Limb (tissue), 2 donors: ENCODE results near the gene MYH10.
A peak's percentile ranks its signal among the peaks of the same experiment; 100 is the strongest.
"Not testable (repeated sequence)": the region's sequence is repeated elsewhere in the genome, so short reads cannot be mapped to it uniquely, and the experiment has no call there.

ENCODE experiments used
- DNase-seq, 2 donors: peaks; one replicate each; pipeline ENCODE4 v3.0.0-alpha.2; 2016; ENCODE audit errors: extremely low spot score in 2 of 2

Gene MYH10

DNA sequence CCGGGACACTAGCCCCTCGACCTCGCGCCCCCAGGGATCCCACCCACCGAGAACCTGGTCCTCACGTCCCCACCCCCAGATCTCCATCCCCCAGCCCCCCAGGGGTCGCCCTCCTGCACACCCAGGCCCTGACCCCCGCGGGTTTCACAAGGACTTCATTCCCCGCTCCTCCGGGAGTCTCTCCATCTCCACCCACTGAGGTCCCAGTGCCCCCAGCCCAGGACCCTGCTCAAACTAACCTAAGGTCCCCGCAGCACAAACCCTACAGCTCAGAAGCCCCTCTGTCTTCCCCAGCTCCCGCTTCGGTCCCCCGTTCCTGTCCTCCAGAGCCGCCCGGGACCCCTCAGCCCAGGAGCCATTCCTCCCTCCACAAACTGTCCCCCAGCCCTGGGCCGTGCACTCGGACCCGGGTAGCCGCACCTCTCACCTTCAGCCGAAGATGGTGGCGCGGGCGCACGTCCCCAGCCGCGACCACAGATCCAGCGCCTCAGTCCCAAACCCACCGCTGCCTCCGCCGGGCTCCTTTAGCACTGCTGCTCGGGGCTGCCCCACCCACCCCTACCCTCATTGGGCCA, at the start of gene MYH10:
TSS of gene MYH10 (minus strand) at position 499 of the 575 bp plus-strand sequence. CDS start 7,479 bp downstream, outside the sequence.
- DNase-seq: no peak

DNA sequence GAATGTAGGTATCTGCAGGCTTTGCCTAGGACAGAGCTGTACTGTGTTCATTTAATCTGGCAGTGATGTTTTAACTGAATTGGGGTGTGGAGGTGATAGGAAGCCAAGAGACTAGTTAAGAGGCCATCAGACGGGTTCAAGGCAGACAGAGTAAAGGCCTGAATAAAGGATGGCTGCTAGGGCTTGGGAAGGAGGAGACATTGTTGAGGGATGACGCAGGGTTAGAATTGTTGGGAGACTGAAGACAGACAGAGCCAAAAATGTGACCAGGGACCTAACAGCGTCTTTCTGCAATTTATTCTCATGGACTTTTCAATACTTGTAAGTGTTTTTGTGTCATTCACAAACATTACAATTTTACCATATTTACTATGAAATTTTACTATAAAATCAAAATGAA, 48.6 kb upstream of the MYH10 start:
- no peak for DNase-seq

DNA sequence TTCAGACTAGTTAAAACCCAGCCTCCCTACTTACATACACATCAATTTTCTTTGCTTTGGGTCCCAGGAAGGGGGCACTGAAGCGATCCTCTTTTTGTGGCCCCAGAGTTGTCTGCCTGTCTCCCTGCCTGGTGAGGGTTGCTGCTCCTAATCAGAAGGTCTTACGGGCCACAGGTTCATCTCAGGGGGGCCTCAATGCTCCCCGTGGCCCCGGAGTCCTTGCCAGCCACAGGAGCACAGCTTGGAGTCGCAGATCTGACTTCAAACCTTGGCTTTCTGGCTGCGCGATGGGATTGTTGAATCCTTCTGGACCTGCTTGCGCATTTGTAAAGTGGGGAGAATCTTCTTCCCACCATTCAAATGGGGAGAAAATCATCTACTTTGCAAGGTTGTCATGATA, 44.8 kb upstream of the MYH10 start:
- DNase-seq: no peak

DNA sequence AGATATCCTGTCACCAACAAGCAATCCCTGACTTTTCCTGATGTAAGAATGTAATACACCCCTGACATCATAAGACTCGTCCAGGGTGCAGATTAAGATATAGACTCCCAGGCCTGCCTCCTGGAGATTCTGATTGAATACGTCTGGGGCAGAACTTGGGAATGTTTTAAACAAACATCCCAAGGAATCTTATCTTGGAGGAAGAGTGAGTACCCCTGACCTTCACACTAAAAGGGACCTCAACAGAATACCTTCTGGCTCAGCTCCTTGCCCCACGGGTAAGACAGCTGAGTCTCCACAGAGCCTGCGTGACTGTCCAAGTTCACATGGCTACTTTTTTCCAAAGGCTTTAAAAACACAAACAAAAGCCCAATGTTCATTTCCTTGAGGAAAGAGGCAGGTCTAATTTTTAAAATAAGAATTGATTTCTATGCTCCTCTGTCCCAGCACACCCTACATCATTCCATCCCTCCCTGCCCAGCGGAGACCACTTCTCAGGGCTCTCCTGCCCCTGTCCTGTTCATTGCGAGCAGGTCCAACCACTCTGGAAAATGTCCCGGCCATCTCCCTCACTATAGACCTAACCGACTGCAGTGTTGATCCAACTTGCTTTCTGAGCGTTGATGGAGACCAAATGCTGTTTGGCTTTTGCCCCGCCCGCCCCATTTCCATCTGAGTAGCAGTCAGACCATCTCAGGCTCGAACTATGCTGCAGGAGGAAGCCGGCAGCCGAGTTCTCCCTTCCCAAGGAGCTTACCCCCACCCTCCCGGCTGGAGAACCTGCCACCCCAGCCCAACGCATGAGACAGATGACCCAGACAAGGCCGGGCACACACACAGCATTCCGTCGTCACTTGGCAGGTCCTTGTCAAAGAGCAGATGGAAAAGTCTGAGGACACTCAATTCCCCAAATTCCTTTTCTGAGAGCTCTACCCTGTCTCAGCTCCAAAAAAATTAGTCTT, 44.1 kb upstream of the MYH10 start:
- peak in 1 of 2 donors; percentile 62 for DNase-seq

DNA sequence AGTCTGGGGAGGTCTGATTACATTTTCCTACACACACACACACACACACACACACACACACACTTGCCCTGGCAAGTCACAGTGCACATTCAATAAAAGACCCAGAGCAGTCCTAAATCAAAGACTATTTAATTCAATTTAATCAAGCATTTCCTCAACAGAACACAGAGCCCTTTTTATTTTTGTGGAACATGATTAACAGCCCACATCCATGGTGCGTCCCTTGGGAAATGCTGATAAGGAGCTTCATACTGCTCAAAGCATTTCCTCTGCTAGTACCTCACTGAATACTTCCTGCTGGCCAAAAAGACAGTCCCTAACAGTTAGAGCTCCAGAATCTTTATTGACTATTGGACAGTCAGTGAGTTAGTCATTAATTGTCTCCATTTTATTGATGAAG, 43.1 kb upstream of the MYH10 start:
- DNase-seq: no peak

DNA sequence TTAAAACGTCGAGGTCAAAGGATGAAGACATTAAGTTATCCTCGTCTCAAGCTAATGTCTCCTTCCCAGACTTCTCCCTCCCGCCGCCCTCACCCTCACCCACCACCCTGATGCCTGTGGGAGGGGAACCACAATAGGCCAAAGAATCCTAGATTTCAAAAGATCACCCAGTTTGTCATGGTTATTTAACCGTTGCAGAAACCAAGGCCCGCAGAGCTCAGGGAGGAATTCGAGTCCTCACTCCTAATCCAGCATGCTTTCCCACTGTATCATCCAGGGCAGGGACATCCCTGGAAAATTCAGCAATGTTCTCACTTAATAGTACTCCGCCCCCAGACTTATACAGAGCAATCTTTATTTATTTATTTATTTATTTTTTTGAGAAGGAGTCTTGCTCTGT, 41.8 kb upstream of the MYH10 start:
- DNase-seq: no peak

DNA sequence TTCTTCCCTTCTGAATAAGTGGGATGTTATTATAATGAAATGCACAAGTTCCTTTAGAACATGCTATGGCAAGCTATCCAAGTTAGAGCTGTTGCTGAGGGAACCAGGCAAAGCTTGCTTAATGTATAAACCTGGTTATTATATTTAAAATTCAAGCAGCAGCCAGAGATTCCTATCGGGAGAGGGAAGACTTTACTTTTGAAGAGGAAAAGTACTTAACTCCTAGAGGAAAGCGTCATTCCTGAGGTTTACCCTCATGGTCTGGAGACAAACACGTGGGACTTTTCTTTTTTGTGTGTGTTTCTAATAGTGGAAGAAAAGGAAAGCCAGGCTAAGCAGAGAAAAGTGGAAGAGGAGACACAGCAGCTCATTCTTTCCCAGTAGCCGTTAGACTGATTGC, 39.9 kb upstream of the MYH10 start:
- DNase-seq: peak in 1 of 2 donors; percentile 79

DNA sequence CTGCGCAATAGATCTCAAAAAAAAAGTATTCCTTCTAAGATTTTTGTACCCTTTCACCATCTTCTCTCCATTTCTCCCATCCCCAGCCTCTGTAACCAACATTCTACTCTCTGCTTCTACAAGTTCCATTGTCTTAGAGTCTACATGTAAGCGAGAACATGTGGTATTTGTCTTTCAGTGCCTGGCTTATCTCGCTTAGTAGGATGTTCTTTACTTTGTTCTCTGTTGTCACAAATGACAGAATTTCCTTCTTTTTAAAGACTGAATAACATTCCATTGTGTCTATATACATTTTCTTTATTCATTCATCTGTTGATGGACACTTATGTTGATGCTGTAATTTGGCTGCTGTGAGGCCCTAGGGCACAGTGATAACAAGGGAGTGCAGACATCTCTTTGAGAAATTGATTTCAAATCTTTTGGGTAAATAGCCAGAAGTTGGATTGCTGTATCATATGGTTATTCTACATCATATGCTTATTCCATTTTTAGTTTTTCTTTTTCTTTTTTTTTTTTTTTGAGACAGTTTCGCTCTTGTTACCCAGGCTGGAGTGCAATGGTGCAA, 37.7 kb upstream of the MYH10 start:
- DNase-seq: no peak

DNA sequence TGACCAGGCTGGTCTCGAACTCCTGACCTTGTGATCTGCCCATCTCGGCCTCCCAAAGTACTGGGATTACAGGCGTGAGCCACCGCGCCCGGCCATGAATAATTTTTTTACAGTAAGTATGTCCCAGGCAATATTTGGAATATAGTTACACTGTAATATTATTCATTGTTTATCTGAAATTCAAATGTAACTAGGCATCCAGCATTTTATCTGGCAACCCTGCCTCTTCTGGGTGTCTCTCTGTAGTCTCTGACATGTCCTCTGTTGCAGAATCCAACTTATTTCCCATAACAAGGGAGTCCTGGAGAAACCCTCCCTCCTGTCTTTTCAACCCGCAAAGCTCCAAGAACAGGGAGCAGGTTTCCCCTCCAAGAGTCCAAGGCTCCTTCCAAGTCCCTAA, 36.9 kb upstream of the MYH10 start:
- DNase-seq: no peak

DNA sequence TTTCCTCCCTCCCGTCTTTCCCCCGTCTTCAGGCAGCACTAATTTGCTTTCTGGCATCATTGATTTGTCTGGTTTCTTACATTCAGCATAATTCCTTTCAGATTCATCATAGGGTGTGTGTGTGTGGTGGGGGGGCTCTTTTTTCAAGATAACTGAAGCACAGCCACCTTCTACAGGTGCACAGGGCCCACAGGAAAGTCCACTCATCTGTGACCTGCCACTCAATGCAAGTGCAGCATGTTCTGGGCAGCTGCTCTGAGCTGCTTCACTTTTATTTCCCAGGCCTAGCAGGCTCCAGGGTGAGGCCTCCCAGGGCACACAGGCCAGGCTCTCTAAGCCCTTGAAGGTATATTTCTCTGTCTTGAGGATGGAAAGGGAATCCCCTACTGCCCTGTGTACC, 35.2 kb upstream of the MYH10 start:
- no peak for DNase-seq

DNA sequence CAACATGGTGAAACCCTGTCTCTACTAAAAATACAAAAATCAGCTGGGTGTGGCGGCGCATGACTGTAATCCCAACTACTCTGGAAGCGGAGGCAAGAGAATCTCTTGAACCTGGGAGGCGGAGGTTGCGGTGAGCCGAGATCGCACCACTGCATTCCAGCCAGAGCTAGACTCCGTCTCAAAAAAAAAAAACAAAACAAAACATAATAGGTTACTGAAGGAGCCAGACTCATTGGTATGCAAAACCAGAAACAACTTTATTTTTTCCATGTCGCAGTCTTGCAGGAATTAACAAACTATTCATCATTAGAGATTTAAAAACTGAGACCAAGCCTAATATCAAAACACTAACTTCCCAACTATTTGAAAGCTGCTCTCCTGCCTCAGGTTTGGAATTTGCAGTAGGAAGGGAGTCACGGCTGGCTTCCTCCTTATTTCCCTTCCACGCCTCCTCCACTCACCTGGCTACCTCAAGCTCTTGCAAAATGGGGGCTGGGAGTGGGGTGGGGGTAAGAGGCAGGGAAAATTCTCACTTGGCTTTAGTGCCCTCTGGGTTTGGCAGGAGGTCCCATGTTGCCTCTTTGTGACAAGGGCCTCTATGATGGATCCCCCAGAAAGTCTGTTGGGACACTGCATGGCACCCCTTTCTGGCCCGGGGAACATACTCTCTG, 34.1 kb upstream of the MYH10 start:
- DNase-seq: no peak

DNA sequence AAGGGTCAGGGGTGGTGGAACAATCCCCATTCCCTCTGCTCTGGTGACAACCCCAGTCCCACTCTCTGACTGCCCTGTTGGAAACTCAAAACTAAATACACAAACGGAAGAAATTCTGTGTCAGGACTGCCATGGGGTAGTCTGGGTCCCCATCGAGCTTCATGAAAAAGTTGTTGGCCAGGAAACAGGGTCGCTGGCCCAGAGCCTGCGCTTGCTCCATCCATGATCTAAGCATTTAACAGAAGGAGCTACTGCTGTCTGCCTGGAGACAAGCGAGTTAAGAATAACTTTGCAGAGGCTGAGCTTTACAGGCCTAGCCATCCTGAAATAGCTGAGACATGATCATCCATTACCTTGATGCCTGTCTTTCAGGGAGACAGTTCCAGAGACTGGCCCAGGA, 32.4 kb upstream of the MYH10 start:
- DNase-seq: no peak

DNA sequence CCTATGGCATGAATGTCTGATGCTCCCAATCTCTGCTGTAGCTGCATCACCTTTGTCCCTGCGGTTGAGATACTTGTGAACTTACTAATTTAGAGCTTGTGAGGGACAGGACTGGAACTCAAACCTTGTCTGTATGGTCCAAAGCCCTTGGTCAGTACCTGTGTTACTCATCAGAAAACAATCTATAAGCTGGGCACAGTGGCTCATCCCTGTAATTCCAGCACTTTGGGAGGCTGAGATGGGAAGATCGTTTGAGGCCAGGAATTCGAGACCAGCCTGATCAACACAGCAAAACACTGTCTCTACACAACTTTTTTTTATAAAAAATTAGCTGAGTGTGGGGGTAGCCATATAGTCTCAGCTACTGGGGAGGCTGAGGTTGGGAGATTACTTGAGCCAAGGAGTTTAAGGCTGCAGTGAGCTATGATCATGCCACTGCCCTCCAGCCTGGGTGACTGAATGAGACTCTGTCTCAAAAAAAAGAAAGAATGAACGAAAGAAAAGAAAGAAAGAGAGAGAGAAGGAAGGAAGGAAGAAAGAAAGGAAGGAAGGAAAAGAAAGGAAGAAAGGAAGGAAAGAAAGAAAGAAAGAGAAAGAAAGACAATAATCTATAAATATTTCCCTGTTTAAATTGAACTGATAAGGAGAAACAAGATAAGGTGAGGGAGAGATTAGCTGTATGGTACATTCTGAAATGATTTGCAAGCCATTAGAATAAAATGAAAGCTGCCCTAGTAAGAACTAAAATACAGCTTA, 31.7 kb upstream of the MYH10 start:
- no peak for DNase-seq

DNA sequence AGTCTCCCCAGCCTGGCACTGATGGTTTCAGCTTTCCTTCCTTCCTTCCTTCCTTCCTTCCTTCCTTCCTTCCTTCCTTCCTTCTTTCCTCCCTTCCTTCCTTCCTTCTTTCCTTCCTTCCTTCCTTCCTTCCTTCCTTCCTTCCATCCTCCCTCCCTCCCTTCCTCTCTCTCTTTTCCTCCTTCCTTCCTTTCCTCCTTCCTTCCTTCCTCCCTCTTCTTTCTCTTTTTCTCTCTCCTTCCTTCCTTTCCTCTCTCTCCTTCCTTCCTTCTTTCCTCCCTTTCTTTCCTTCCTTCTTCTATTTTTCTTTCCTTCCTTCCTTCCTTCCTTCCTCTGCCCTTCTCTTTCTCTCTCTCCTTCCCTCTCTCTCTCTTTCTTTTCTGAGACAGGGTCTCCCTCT, 30.2 kb upstream of the MYH10 start:
- DNase-seq: not testable (repeated sequence)

DNA sequence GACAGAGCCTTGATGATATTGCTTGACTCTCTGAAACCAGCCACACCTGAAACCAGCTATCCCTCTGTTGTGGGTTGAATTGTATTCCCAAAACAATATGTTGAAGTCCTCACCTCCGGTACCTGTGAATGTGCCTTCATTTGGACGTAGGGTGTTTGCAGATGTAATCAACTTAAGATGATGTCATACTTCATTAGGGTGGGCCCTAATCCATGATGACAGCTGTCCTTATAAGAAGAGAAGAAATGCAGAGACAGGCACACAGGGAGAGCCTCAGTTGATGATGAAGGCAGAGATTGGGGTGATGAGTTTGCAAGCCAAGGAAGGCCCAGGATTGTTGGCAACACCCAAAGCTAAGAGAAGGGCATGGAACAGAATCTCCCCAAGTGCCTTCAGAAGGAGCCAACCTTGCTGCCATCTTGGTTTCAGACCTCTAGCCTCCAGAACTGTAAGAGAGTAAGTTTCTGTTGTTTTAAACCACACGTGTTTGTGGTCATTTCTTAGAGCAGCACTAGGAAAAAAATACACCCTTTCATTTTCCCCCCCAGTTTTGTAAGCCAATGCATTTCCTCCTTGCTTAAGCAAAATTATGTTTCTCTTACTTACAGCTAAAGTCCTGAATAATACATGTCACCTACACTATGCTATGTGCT, 29.4 kb upstream of the MYH10 start:
- no peak for DNase-seq

DNA sequence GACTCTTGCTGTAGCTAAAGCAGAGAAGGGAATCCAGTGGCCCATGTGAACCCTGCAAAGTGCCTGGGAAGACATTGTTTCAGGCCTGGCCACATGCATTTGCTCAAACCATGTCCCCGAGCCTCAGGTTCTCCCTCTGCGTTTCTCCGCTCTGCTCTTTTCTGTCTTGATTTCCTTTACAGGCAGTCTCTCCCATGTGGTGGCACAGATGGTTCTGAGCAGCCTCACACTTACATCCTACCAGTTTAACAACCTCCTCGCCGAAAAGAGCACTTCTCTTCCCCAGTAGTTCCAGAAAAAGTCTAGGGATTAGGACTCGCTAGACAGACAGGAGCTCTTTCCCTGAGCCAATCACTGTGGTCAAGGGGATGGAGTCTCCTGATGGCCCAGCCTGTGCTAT, 28.3 kb upstream of the MYH10 start:
- no peak for DNase-seq

DNA sequence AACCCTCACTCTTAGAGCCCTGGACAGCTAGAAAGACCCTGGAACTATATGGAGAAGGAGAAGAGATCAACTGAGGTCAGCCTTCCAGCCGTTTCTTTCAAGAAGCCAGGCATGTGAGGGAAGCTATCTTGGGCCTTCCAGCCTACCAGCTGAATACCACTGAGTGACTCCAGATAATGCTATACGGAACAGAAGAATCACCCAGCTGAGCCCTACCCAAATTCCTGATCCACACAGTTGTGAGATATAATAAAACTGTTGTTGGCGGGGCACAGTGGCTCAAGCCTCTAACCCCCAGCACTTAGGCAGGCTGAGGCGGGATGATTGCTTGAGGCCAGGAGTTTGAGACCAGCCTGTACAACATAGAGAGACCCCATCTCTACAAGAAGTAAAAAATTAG, 26.2 kb upstream of the MYH10 start:
- DNase-seq: no peak

DNA sequence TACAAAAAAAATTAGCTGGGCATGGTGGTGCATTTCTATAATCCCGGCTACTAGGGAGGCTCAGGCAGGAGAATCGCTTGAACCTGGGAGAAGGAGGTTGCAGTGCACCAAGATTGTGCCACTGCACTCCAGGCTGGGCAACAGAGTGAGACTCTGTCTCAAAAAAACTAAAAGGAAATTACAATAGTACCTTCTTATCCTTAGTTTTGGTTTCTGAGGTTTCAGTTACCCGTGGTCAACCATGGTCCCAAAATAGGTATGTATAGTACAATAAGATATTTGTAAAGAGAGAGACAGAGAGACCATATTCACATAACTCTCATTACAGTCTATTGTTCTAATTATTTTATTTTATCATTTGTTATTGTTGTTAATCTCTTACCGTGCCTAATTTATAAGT, 24.3 kb upstream of the MYH10 start:
- DNase-seq: no peak

DNA sequence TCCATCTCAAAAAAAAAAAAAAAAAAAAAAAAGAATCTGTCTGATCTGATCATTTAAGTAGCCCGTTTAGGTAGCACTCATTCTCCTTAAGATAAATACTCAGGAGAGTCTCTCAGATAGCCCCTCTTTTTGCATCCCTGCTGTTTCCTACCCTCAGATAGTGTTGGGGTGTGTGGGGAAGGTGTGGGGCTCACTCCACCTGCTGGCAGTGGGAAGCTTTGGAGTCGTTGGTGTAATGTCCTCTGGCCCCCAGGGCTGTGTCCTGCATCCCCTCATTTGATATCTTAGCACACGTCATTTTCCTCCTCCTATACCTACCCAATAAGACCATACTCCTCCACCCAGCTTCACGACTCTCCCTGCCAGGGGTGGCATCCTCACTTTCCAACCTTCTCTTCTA, 20.5 kb upstream of the MYH10 start:
- DNase-seq: no peak

DNA sequence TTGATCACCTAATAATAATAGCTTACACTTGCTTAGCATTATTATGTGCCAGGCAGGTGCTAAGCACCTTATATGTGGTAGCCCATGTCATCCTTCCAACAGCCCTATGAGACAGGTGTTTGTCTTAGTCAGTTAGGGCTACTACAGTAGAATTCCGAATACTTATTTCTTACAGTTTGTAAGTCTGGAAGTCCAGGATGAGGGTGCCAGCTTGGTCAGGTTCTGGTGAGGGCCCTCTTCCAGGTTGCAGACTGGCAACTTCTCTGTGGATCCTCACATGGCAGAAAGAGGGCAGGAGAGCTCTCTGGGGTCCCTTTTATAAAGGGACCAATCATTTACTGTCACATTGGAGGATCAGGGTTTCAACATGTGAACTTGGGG, 19.6 kb upstream of the MYH10 start:
- no peak for DNase-seq
